Upper lobe of left lung (tissue), 6 donors: Measurements from ENCODE around the gene PLEKHA1. TPM values are rescaled to one million over a fixed set of nuclear protein-coding genes. Genes with fewer than 3 reads are reported as not detected.
A peak's percentile ranks its signal among the peaks of the same experiment; 100 is the strongest.

Experiments used
- ATAC-seq, 2 donors: fragments of 200-7000 bp; cut with Tn5 transposase; one replicate each; pipeline ENCODE4 v1.9.1; 2022; ENCODE audit warnings: mild to moderate bottlenecking in 2 of 2, moderate library complexity in 2 of 2; ENCODE audit not compliant: low FRiP score in 2 of 2
- DNase-seq, 2 donors: peaks; one replicate each; pipeline ENCODE4 v3.0.0-alpha.2; 2019 to 2020
- H3K27ac ChIP-seq, 4 donors: fragments of 200-600 bp; sonication (generic); one replicate each; pipeline ENCODE4 v1.5.1; 2016 to 2019
- H3K27me3 ChIP-seq, 4 donors: fragments of 200-600 bp; sonication (generic); one replicate each; pipeline ENCODE4 v1.5.1; 2017 to 2019
- H3K36me3 ChIP-seq, 4 donors: fragments of 200-600 bp; sonication (generic); one replicate each; pipeline ENCODE4 v1.5.1; 2016 to 2019
- H3K4me1 ChIP-seq, 4 donors: fragments of 200-600 bp; sonication (generic); one replicate each; pipeline ENCODE4 v1.5.1; 2018 to 2019
- H3K4me3 ChIP-seq, 4 donors: fragments of 200-600 bp; sonication (generic); one replicate each; pipeline ENCODE4 v1.5.1; 2017 to 2019; ENCODE audit warnings: mild to moderate bottlenecking in 2 of 4, moderate library complexity in 1 of 4
- H3K9me3 ChIP-seq, 4 donors: fragments of 200-600 bp; sonication (generic); one replicate each; pipeline ENCODE4 v1.5.1; 2018 to 2019
- CTCF ChIP-seq, 6 experiments: fragments of 450-650 bp in 4 of 6; fragments of 200-600 bp in 2 of 6; sonication (generic) in 2 of 6; IDR thresholded peaks; one replicate each; pipeline ENCODE4 v1.5.1; 2016 to 2019; ENCODE audit warnings: antibody characterized with exemption in 6 of 6
- EP300 ChIP-seq, 4 donors: sonication (generic); formaldehyde crosslinking; IDR thresholded peaks; one replicate each; pipeline ENCODE4 v1.5.1; 2017; ENCODE audit warnings: antibody characterized with exemption in 4 of 4, control low read depth in 2 of 4
- POLR2A ChIP-seq, 4 donors: fragments of 450-650 bp; IDR thresholded peaks; one replicate each; pipeline ENCODE4 v1.5.1; 2016 to 2017; ENCODE audit warnings: antibody characterized with exemption in 4 of 4, mild to moderate bottlenecking in 2 of 4
- POLR2AphosphoS5 ChIP-seq, 2 donors: sonication (generic); formaldehyde crosslinking; IDR thresholded peaks; one replicate each; pipeline ENCODE4 v1.5.1; 2017; ENCODE audit warnings: antibody characterized with exemption in 2 of 2
- WGBS, 2 donors: methylation state at CpG; one replicate each; pipeline ENCODE4 v1.1.5; 2017 to 2018; 5-methylcytosine and 5-hydroxymethylcytosine counted together
- small RNA-seq, 4 donors: library from RNA; depleted of rRNA; stranded (forward); fragments of <200 nt; gene quantifications; one replicate each; pipeline ENCODE3, GENCODE V24; 2016
- total RNA-seq, 6 donors: library from RNA; depleted of rRNA in 4 of 6; stranded (reverse); fragments of >200 nt in 4 of 6; gene quantifications; one replicate each; pipeline versions ENCODE4 v1.1.0 to v1.2.1, GENCODE V29; 2016 to 2021
- donor health status: DM: no; HTN: no; CAD: no; lungs with moderate emphysema.
- donor health status: DM: no; HTN: yes; CAD: no; lungs with severe emphysema.

PLEKHA1 gene
- total RNA-seq, 6 donors from 2014 or later, result 29.5 to 78.4 (median 43.7) TPM

DNA sequence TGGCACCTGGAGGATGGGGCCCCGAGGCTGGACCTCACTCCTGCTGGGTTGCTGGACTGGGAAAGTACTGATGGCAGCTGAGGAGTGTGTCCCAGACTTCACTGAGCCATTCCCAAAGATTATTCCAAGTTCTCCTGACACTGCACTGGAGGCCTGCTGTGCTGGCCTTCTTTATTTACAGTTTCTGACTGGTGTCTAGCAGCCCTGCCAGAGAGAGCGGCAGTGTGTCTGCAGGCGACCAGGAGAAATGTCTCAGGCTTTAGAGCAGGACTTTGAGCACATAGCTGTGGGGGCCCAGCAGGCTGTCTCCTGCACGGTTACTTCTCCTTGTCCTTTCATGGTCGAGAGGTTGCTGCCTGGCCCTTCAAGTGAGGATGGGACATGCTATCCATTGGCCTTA is 102.9 kb downstream of the PLEKHA1 start:
- TF ChIP-seq POLR2A (IDR thresholded peaks at IDR 0.05) (no peak), EP300 (IDR thresholded peaks at IDR 0.05) (no peak), CTCF (IDR thresholded peaks at IDR 0.05) (no peak), POLR2AphosphoS5 (IDR thresholded peaks at IDR 0.05) (no peak)
- Histone ChIP-seq H3K27me3 (no peaks in the 10 kb centered on the region), H3K9me3 (no peaks in the 10 kb centered on the region), H3K36me3 (no peaks in the 10 kb centered on the region), H3K4me1 (peaks cover 18 to 26% (median 23%) of the 10 kb centered on the region in 4 donors), H3K4me3 (no peak overlapping the region), H3K27ac (no peak overlapping the region)
- 69 to 75% methylated on average over 2 to 5 of the region's 5 CpGs for WGBS, 2 donors
- ATAC-seq (no peak), DNase-seq (no peak)

- Histone ChIP-seq H3K9me3 (no peaks in the 10 kb centered on the region), H3K36me3 (no peaks in the 10 kb centered on the region), H3K4me1 (peaks cover 18 to 23% (median 21%) of the 10 kb centered on the region in 4 donors), H3K27ac (no peak overlapping the region), H3K4me3 (no peak overlapping the region), H3K27me3 (no peaks in the 10 kb centered on the region)
- ATAC-seq (no peak), DNase-seq (no peak)
- WGBS, 2 donors, result 94 to 95% methylated on average over 7 of the region's 7 CpGs
- no peak for TF ChIP-seq POLR2A (IDR thresholded peaks at IDR 0.05)
Measured at GRCh38 chr10:122478971-122479370, 104.5 kb downstream of the PLEKHA1 start.

- H3K36me3 ChIP-seq, result no peaks in the 10 kb centered on the region
- DNase-seq (peak in 1 of 2 donors; percentile 24), ATAC-seq (no peak)
- TF ChIP-seq POLR2AphosphoS5 (IDR thresholded peaks at IDR 0.05) (no peak), POLR2A (IDR thresholded peaks at IDR 0.05) (no peak)
- no peak overlapping the region for H3K27ac ChIP-seq
- WGBS, 2 donors, result 91 to 94% methylated on average over 8 to 10 of the region's 10 CpGs
- H3K4me3 ChIP-seq, result no peak overlapping the region
- H3K27me3 ChIP-seq, result no peaks in the 10 kb centered on the region
- no peaks in the 10 kb centered on the region for H3K9me3 ChIP-seq
- H3K4me1 ChIP-seq, result peaks cover 8 to 11% (median 9%) of the 10 kb centered on the region in 4 donors
Measured at GRCh38 chr10:122480146-122480833, 105.8 kb downstream of the PLEKHA1 start.

GRCh38 chr10:122481296-122482056 is 107.0 kb downstream of the PLEKHA1 start:
- no peaks in the 10 kb centered on the region for H3K36me3 ChIP-seq
- H3K27ac ChIP-seq, result no peak overlapping the region
- no peak overlapping the region for H3K4me3 ChIP-seq
- H3K9me3 ChIP-seq, result no peaks in the 10 kb centered on the region
- H3K27me3 ChIP-seq, result no peaks in the 10 kb centered on the region
- no peak for ATAC-seq
- TF ChIP-seq POLR2A (IDR thresholded peaks at IDR 0.05) (no peak), POLR2AphosphoS5 (IDR thresholded peaks at IDR 0.05) (no peak)
- WGBS, 2 donors, result 89% methylated on average over 3 to 6 of the region's 6 CpGs
- DNase-seq, result no peak
- H3K4me1 ChIP-seq, result peaks cover 4 to 12% (median 12%) of the 10 kb centered on the region in 4 donors

Small RNA genes within 50 kb of the gene (small RNA-seq; reads per million reads assigned to genes)
- 0 reads per million in 4 donors for gene MIR3941
- 0 reads per million in 4 donors for gene RNU6-728P

Other genes starting within 250 kb of the PLEKHA1 start
- 1 to 10 TPM in 1 of 6 donors, under 1 TPM in 2, not detected in 3; 0.20 to 1.8 (median 0.91) TPM for gene BTBD16, start 103.4 kb upstream of the PLEKHA1 start, total RNA-seq
- gene ARMS2, start 79.9 kb downstream of the PLEKHA1 start, total RNA-seq, result not detected
- gene HTRA1, start 86.8 kb downstream of the PLEKHA1 start, total RNA-seq, result 10 to 100 TPM; 20.7 to 72.8 (median 36.2) TPM
- gene DMBT1, start 186.0 kb downstream of the PLEKHA1 start, total RNA-seq, result 100 to 1,000 TPM in 1 of 6 donors, 10 to 100 TPM in 5; 16.8 to 201 (median 39.4) TPM